GM06990 (cell line): ENCODE results near the gene SOX18.

ENCODE experiments used
- DNase-seq: peaks from one replicate; pipeline ENCODE4 v3.0.0-alpha.2; 2011; ENCODE audit not compliant: insufficient read length; ENCODE audit errors: extremely low read depth
- H3K27me3 ChIP-seq: replicated peaks from 2 replicates; pipeline ENCODE4 v1.6.0; 2011; ENCODE audit warnings: low read length; ENCODE audit not compliant: control insufficient read depth, insufficient read depth
- H3K36me3 ChIP-seq: 2 replicates; pipeline ENCODE4 v1.5.1; 2011; ENCODE audit warnings: low read length; ENCODE audit not compliant: control insufficient read depth, insufficient read depth
- H3K4me3 ChIP-seq: replicated peaks from 2 replicates; pipeline ENCODE4 v1.5.1; 2011; ENCODE audit warnings: low read depth, mild to moderate bottlenecking, control low read depth, low read length
- TF ChIP-seq, protein P1 (sequence below): IDR thresholded peaks from 2 replicates; pipeline ENCODE4 v1.5.1; 2011; ENCODE audit warnings: low read length, control low read depth, mild to moderate bottlenecking, inconsistent platforms; ENCODE audit not compliant: insufficient read depth, poor library complexity, severe bottlenecking

SOX18 gene

DNA sequence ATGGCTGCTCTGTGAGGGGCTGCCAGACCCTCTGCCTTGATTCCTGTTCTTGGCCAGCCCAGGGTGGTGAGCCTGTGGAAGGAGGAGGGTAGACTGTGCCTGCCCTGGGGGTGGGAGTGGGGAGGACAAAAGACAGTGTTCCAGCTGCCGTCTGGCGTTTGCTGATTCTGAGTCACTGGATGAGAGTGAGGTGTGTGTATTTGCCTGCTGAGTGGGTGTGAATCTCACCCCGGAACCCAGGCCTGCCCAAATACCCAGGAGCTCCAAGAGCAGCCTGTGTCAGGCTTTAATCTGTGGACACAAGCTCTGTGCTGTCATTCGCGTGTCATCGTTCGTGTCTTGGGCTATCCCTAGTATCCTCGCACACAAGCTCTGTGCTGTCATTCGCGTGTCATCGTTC, 37.4 kb upstream of the SOX18 start:
- TF ChIP-seq, protein P1, sequence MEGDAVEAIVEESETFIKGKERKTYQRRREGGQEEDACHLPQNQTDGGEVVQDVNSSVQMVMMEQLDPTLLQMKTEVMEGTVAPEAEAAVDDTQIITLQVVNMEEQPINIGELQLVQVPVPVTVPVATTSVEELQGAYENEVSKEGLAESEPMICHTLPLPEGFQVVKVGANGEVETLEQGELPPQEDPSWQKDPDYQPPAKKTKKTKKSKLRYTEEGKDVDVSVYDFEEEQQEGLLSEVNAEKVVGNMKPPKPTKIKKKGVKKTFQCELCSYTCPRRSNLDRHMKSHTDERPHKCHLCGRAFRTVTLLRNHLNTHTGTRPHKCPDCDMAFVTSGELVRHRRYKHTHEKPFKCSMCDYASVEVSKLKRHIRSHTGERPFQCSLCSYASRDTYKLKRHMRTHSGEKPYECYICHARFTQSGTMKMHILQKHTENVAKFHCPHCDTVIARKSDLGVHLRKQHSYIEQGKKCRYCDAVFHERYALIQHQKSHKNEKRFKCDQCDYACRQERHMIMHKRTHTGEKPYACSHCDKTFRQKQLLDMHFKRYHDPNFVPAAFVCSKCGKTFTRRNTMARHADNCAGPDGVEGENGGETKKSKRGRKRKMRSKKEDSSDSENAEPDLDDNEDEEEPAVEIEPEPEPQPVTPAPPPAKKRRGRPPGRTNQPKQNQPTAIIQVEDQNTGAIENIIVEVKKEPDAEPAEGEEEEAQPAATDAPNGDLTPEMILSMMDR = no peak
- Histone ChIP-seq H3K27me3 (peaks cover 7% of the 10 kb centered on the region), H3K4me3 (no peak overlapping the region), H3K36me3 (no peaks in the 10 kb centered on the region)
- DNase-seq = no peak

DNA sequence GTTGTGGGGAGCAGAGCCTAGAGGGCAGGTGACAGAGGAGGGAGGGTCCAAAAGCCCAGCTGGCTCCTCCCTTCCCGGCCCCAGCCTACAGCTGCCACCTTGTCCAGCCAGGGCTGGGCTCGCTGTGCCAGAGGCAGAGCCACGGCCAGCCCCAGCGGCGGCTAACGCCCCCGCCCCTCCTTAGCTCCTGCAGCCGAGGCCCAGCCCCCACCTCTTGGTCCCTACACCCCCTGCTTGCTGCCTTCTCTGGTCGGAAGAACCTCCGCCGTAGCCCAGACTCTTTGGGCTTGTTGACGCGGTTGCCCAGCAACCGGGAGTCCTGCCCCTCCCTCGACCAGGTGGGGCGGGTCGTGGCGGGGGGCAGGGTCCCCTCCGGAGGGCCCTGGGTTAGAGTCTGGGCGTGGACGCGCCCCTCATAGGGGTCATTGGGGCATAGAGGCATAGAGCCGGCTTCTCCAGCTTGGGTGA, 35.3 kb upstream of the SOX18 start:
- no peak for DNase-seq
- no peak overlapping the region for H3K4me3 ChIP-seq
- TF ChIP-seq, protein P1 = no peak
- peaks cover 5% of the 10 kb centered on the region for H3K27me3 ChIP-seq
- H3K36me3 ChIP-seq = no peaks in the 10 kb centered on the region

DNA sequence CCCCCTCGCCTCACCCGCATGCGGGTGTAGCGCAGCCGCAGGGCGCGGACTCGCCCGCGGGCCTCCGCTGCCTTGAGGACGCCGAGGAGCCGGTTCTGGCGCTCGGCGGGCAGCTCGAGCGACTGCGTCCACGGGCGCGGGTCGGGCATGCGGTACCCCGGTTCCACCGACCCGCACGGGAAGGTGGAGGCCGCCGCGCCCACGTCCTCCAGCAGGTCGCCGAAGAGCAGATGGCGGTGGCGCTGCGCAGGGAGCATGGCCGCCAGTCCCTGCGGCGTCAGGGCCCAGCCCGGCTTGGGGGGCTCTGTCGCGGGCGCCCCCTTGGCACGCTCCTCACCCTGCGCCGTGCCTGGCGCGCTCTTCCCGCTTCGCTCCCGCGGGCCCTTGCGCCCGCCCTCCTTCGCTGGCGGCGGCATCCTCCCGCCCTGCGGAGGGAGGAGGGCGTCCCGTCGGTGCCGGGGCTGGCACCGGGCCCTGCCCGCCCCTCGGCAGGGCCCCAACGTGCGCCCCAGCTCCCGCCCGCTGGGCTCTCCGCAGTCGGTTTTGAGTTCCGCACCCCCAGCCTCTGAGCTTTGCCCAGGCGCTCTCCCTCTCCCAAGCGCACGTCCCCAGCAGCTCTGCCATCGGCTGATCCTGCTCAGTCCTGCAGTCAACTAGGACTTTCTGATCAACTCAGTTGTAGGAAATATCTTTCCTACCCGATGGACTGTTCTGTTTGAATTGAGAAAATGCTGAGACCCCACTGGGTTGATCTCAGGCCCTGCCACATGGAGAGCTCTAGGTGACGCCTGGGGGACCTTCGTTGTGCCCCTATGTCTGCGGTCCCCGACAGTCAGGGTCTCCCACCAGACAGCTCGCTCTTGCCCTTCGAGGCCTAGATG, 34.6 kb upstream of the SOX18 start, which contains the start of gene LKAAEAR1:
TSS of gene LKAAEAR1 (minus strand) at position 595 of the 881 bp plus-strand sequence. CDS start at position 416, 179 bp downstream.
- Histone ChIP-seq H3K36me3 (no peaks in the 10 kb centered on the region), H3K27me3 (peaks cover 4% of the 10 kb centered on the region), H3K4me3 (peak within 1 kb of the TSS; percentile 37)
- DNase-seq = no peak
- TF ChIP-seq, protein P1 = no peak

DNA sequence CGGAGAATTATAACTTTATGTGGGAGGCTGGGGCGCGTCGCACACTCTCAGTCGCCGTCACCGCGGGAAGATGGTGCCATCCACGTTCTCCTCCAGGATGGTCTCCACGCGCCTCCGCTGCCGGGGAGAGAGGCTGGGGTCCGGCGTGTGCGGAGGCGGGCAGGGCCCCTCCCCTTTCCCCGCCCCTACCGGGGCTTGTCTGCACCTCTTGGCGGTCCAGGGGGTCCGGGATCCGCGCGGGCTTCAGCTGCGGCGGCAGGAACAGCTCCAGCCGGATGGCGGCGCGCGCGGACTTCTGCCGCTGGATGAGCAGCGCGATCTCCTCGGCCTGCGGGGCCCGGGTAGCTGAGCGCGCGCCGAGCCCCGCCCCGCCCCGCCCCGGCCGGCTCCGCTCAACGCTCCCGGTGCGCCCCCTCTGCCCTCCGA, 34.0 kb upstream of the SOX18 start:
- peaks cover 4% of the 10 kb centered on the region for H3K27me3 ChIP-seq
- peak overlapping the region; percentile 37 for H3K4me3 ChIP-seq
- peak; percentile 73 for DNase-seq
- TF ChIP-seq, protein P1 = peak; percentile 67
- H3K36me3 ChIP-seq = no peaks in the 10 kb centered on the region

DNA sequence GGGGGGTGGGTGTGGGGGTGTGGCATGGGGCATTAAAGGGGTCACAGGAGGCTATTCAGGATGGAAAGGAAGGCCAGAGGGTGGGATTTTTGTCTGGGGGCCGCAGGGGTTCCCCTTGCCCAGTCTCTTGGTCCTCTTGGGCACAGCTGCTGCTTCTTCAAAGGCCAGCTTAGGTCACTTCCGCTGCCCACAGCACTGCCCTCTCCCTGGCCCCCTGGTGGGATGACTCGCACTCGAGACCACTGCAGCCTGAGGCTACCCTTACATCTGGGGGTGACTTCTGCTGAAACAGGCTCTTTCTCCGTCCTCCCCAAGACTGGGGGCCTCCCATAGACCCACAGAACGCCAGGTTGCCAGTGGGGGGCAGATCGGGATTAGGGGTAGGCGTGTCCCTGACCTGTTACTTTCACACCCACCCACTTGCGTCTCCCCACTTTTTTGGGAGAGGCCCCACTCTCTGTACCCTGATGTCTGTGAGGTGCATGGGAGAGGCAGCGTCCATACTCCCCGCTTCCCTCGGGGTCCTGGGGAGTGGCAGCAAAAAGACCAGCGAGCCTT, 33.5 kb upstream of the SOX18 start:
- H3K27me3 ChIP-seq = peaks cover 4% of the 10 kb centered on the region
- no peak for DNase-seq
- no peaks in the 10 kb centered on the region for H3K36me3 ChIP-seq
- H3K4me3 ChIP-seq = peak overlapping the region; percentile 28
- TF ChIP-seq, protein P1 = no peak
